GM21360 (cell line): ENCODE measurements around the gene TAS1R2.
"Not testable (repeated sequence)": the region's sequence is repeated elsewhere in the genome, so short reads cannot be mapped to it uniquely, and the experiment has no call there.

Source experiments
- ATAC-seq: cut with Tn5 transposase; IDR thresholded peaks from one replicate; pipeline ENCODE4 v1.9.1; 2021; ENCODE audit warnings: mild to moderate bottlenecking, moderate library complexity; ENCODE audit not compliant: unreplicated experiment

Gene TAS1R2

GRCh38 chr1:18869847-18870594, 10.6 kb upstream of the TAS1R2 start:
- no peak for ATAC-seq

GRCh38 chr1:18868801-18869424, 9.5 kb upstream of the TAS1R2 start:
- no peak for ATAC-seq

- ATAC-seq = no peak
Observed at GRCh38 chr1:18868354-18868753, 8.9 kb upstream of the TAS1R2 start.

- ATAC-seq = no peak
Observed at GRCh38 chr1:18866846-18867245, 7.4 kb upstream of the TAS1R2 start.

GRCh38 chr1:18866314-18866713, 6.9 kb upstream of the TAS1R2 start:
- no peak for ATAC-seq

- ATAC-seq = no peak
Observed at GRCh38 chr1:18865176-18865575, 5.7 kb upstream of the TAS1R2 start.

GRCh38 chr1:18861590-18861989, 2.1 kb upstream of the TAS1R2 start:
- no peak for ATAC-seq

GRCh38 chr1:18861082-18861481, 1.6 kb upstream of the TAS1R2 start:
- ATAC-seq = no peak

- ATAC-seq = no peak
Observed at GRCh38 chr1:18858070-18858688, 1.3 kb downstream of the TAS1R2 start.

- ATAC-seq = no peak
Observed at GRCh38 chr1:18856435-18856834, 3.0 kb downstream of the TAS1R2 start.

- no peak for ATAC-seq
Observed at GRCh38 chr1:18855573-18855972, 3.9 kb downstream of the TAS1R2 start.

GRCh38 chr1:18854331-18855025, 5.0 kb downstream of the TAS1R2 start:
- ATAC-seq = no peak

GRCh38 chr1:18852501-18852900, 7.0 kb downstream of the TAS1R2 start:
- ATAC-seq = no peak

- no peak for ATAC-seq
Observed at GRCh38 chr1:18849261-18849711, 10.2 kb downstream of the TAS1R2 start.

- not testable (repeated sequence) for ATAC-seq
Observed at GRCh38 chr1:18847723-18848122, 11.7 kb downstream of the TAS1R2 start.

GRCh38 chr1:18840145-18840544, 19.3 kb downstream of the TAS1R2 start:
- ATAC-seq = no peak

GRCh38 chr1:18836654-18837053, 22.8 kb downstream of the TAS1R2 start:
- no peak for ATAC-seq

GRCh38 chr1:18832319-18832718, 27.1 kb downstream of the TAS1R2 start:
- not testable (repeated sequence) for ATAC-seq

- ATAC-seq = no peak
Observed at GRCh38 chr1:18831656-18832055, 27.8 kb downstream of the TAS1R2 start.

- no peak for ATAC-seq
Observed at GRCh38 chr1:18830596-18830995, 28.9 kb downstream of the TAS1R2 start.

GRCh38 chr1:18829671-18830070, 29.8 kb downstream of the TAS1R2 start:
- no peak for ATAC-seq
